GM12875 (cell line): ENCODE results near the gene PCSK6.

Source experiments
- H3K4me3 ChIP-seq: one replicate; pipeline ENCODE4 v1.5.1; 2011; ENCODE audit warnings: low read depth, low read length, control low read depth
- CTCF ChIP-seq: IDR thresholded peaks from 2 replicates; pipeline ENCODE4 v1.5.1; 2011; ENCODE audit warnings: low read depth, mild to moderate bottlenecking, control low read depth, inconsistent platforms, low read length, moderate library complexity, borderline replicate concordance; ENCODE audit not compliant: insufficient read depth

Gene PCSK6

GRCh38 chr15:101480613-101481380 is 8.7 kb downstream of the PCSK6 start:
- TF ChIP-seq CTCF = no peak
- no peak overlapping the region for H3K4me3 ChIP-seq

GRCh38 chr15:101479851-101480612 is 9.5 kb downstream of the PCSK6 start:
- no peak overlapping the region for H3K4me3 ChIP-seq
- no peak for TF ChIP-seq CTCF

GRCh38 chr15:101479342-101479845 is 10.1 kb downstream of the PCSK6 start:
- no peak overlapping the region for H3K4me3 ChIP-seq
- TF ChIP-seq CTCF = no peak

GRCh38 chr15:101478701-101479341 is 10.7 kb downstream of the PCSK6 start:
- no peak for TF ChIP-seq CTCF
- no peak overlapping the region for H3K4me3 ChIP-seq

GRCh38 chr15:101477851-101478362 is 11.6 kb downstream of the PCSK6 start:
- no peak overlapping the region for H3K4me3 ChIP-seq
- TF ChIP-seq CTCF = no peak

GRCh38 chr15:101476756-101477155 is 12.8 kb downstream of the PCSK6 start:
- no peak overlapping the region for H3K4me3 ChIP-seq
- TF ChIP-seq CTCF = no peak

- TF ChIP-seq CTCF = no peak
- H3K4me3 ChIP-seq = no peak overlapping the region
These were observed 14.5 kb downstream of the PCSK6 start for GRCh38 chr15:101474983-101475382.
